GM18505 (cell line): ENCODE data around the gene CPVL.

ENCODE experiments used
- ATAC-seq: cut with Tn5 transposase; IDR thresholded peaks from one replicate; pipeline ENCODE4 v1.9.1; 2021; ENCODE audit not compliant: unreplicated experiment
- POLR2A ChIP-seq: IDR thresholded peaks from 4 replicates; pipeline ENCODE4 v1.6.1; 2011; ENCODE audit warnings: borderline replicate concordance; ENCODE audit not compliant: insufficient read depth, insufficient read length; ENCODE audit errors: extremely low read depth

Gene CPVL

GRCh38 chr7:28979776-28980175 lies 166.6 kb downstream of the CPVL start:
- no peak for ATAC-seq
- no peak for TF ChIP-seq POLR2A

- no peak for ATAC-seq
- no peak for TF ChIP-seq POLR2A
These were observed 168.5 kb downstream of the CPVL start for GRCh38 chr7:28977881-28978280.

- no peak for TF ChIP-seq POLR2A
- ATAC-seq = no peak
These were observed 170.3 kb downstream of the CPVL start for GRCh38 chr7:28976022-28976421.

GRCh38 chr7:28973591-28973990 lies 172.7 kb downstream of the CPVL start:
- TF ChIP-seq POLR2A = no peak
- ATAC-seq = no peak

- ATAC-seq = no peak
- TF ChIP-seq POLR2A = no peak
These were observed 182.3 kb downstream of the CPVL start for GRCh38 chr7:28964056-28964455.

- no peak for ATAC-seq
- no peak for TF ChIP-seq POLR2A
These were observed 184.4 kb downstream of the CPVL start for GRCh38 chr7:28961972-28962371.

- no peak for TF ChIP-seq POLR2A
- ATAC-seq = no peak
These were observed 186.1 kb downstream of the CPVL start for GRCh38 chr7:28960071-28960840.

- ATAC-seq = no peak
- TF ChIP-seq POLR2A = no peak
These were observed 187.4 kb downstream of the CPVL start for GRCh38 chr7:28958980-28959347.

- TF ChIP-seq POLR2A = no peak
- no peak for ATAC-seq
These were observed 187.9 kb downstream of the CPVL start, which contains the start of gene TRIL for GRCh38 chr7:28958235-28958979. TRIL (minus strand) TSS chr7:28958330; CDS start chr7:28958046, 284 bp downstream.

- no peak for ATAC-seq
- TF ChIP-seq POLR2A = no peak
These were observed 188.5 kb downstream of the CPVL start for GRCh38 chr7:28957751-28958234.

GRCh38 chr7:28957064-28957750 lies 189.1 kb downstream of the CPVL start:
- TF ChIP-seq POLR2A = no peak
- ATAC-seq = no peak

- no peak for ATAC-seq
- no peak for TF ChIP-seq POLR2A
These were observed 189.7 kb downstream of the CPVL start for GRCh38 chr7:28956608-28957063.

- no peak for TF ChIP-seq POLR2A
- ATAC-seq = no peak
These were observed 190.4 kb downstream of the CPVL start for GRCh38 chr7:28955718-28956607.

- no peak for ATAC-seq
- no peak for TF ChIP-seq POLR2A
These were observed 191.0 kb downstream of the CPVL start for GRCh38 chr7:28955356-28955717.
